DND-41 (cell line): ENCODE results near the gene INTS7.

ENCODE experiments used
- ATAC-seq: fragments of 200-7000 bp; cut with Tn5 transposase; 3 replicates; pipeline ENCODE4 v1.9.1; 2021; ENCODE audit warnings: low read depth; ENCODE audit not compliant: insufficient read depth
- DNase-seq: peaks from one replicate; pipeline ENCODE4 v3.0.0-alpha.2; 2020
- H2AFZ ChIP-seq: 2 replicates; pipeline ENCODE4 v1.6.0; 2012; ENCODE audit warnings: low read depth, low read length
- H3K27ac ChIP-seq: 2 replicates; pipeline ENCODE4 v1.5.1; 2012; ENCODE audit warnings: low read length, inconsistent platforms
- H3K27me3 ChIP-seq: fragments of 200-600 bp; sonication (generic); 2 replicates; pipeline ENCODE4 v1.6.0; 2012; ENCODE audit warnings: low read length, mild to moderate bottlenecking, inconsistent platforms; ENCODE audit not compliant: insufficient read depth, poor library complexity
- H3K36me3 ChIP-seq: 2 replicates; pipeline ENCODE4 v1.5.1; 2012; ENCODE audit warnings: low read length, inconsistent platforms; ENCODE audit not compliant: insufficient read depth
- H3K4me1 ChIP-seq: 2 replicates; pipeline ENCODE4 v1.5.1; 2012; ENCODE audit warnings: mild to moderate bottlenecking, low read length; ENCODE audit not compliant: insufficient read depth
- H3K4me2 ChIP-seq: 2 replicates; pipeline ENCODE4 v1.6.0; 2012; ENCODE audit warnings: mild to moderate bottlenecking, moderate library complexity, low read length, inconsistent platforms; ENCODE audit not compliant: insufficient read depth
- H3K4me3 ChIP-seq, 2 experiments: fragments of 200-600 bp in 1 of 2; shearing (Covaris generic) in 1 of 2; 2 replicates each; pipeline ENCODE4 v1.5.1; 2012 to 2016; ENCODE audit warnings: inconsistent platforms in 2 of 2, low read length in 2 of 2, mild to moderate bottlenecking in 2 of 2, low read depth in 1 of 2, moderate library complexity in 1 of 2
- H3K79me2 ChIP-seq: 2 replicates; pipeline ENCODE4 v1.6.0; 2012; ENCODE audit warnings: low read length, inconsistent platforms; ENCODE audit not compliant: insufficient read depth
- H3K9ac ChIP-seq: 2 replicates; pipeline ENCODE4 v1.6.0; 2012; ENCODE audit warnings: low read depth, mild to moderate bottlenecking, inconsistent platforms, low read length, moderate library complexity
- H3K9me3 ChIP-seq: 2 replicates; pipeline ENCODE4 v1.5.1; 2012; ENCODE audit warnings: low read length, moderate library complexity, mild to moderate bottlenecking, inconsistent platforms; ENCODE audit not compliant: insufficient read depth, severe bottlenecking
- H4K20me1 ChIP-seq: 2 replicates; pipeline ENCODE4 v1.6.0; 2012; ENCODE audit warnings: low read length; ENCODE audit not compliant: insufficient read depth
- EZH2 ChIP-seq: IDR thresholded peaks from 3 replicates; pipeline ENCODE4 v1.6.1; 2012; ENCODE audit warnings: borderline replicate concordance, low read depth, mild to moderate bottlenecking, moderate library complexity, low read length, inconsistent platforms; ENCODE audit not compliant: severe bottlenecking
- TF ChIP-seq, protein P1 (sequence below): IDR thresholded peaks from 2 replicates; pipeline ENCODE4 v1.5.1; 2012; ENCODE audit warnings: borderline replicate concordance, low read length, moderate library complexity, mild to moderate bottlenecking; ENCODE audit not compliant: poor library complexity, severe bottlenecking; ENCODE audit errors: extremely low read depth

INTS7 gene

DNA sequence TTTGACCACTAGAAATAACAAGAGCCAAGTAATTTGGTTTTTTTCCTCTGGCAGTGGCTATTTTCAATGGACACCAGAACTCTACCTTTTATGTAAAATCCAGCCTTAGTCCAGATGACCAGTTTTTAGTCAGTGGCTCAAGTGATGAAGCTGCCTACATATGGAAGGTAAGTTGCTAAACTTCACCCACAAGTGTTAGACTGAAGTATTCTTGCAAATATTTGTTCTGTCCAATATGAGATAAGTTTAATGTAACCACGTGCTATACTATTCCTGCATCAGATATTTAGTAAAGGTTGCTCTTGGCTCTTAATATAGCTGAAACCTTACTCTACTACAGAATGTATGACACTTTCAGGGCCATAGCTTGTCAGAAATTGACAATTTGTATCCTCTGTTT, 36.7 kb upstream of the INTS7 start:
- no peaks in the 10 kb centered on the region for H3K27me3 ChIP-seq
- H3K36me3 ChIP-seq, result peaks cover 88% of the 10 kb centered on the region
- H4K20me1 ChIP-seq, result no peaks in the 10 kb centered on the region
- no peaks in the 10 kb centered on the region for H3K4me1 ChIP-seq
- no peak overlapping the region for H3K4me3 ChIP-seq
- H3K79me2 ChIP-seq, result peaks cover 8% of the 10 kb centered on the region
- no peak for ATAC-seq
- H3K4me2 ChIP-seq, result no peak overlapping the region
- H3K27ac ChIP-seq, result no peak overlapping the region
- no peak for DNase-seq
- no peak overlapping the region for H3K9ac ChIP-seq
- H3K9me3 ChIP-seq, result no peaks in the 10 kb centered on the region
- no peak overlapping the region for H2AFZ ChIP-seq
- TF ChIP-seq, protein P1, sequence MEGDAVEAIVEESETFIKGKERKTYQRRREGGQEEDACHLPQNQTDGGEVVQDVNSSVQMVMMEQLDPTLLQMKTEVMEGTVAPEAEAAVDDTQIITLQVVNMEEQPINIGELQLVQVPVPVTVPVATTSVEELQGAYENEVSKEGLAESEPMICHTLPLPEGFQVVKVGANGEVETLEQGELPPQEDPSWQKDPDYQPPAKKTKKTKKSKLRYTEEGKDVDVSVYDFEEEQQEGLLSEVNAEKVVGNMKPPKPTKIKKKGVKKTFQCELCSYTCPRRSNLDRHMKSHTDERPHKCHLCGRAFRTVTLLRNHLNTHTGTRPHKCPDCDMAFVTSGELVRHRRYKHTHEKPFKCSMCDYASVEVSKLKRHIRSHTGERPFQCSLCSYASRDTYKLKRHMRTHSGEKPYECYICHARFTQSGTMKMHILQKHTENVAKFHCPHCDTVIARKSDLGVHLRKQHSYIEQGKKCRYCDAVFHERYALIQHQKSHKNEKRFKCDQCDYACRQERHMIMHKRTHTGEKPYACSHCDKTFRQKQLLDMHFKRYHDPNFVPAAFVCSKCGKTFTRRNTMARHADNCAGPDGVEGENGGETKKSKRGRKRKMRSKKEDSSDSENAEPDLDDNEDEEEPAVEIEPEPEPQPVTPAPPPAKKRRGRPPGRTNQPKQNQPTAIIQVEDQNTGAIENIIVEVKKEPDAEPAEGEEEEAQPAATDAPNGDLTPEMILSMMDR, result no peak
- TF ChIP-seq EZH2, result no peak

DNA sequence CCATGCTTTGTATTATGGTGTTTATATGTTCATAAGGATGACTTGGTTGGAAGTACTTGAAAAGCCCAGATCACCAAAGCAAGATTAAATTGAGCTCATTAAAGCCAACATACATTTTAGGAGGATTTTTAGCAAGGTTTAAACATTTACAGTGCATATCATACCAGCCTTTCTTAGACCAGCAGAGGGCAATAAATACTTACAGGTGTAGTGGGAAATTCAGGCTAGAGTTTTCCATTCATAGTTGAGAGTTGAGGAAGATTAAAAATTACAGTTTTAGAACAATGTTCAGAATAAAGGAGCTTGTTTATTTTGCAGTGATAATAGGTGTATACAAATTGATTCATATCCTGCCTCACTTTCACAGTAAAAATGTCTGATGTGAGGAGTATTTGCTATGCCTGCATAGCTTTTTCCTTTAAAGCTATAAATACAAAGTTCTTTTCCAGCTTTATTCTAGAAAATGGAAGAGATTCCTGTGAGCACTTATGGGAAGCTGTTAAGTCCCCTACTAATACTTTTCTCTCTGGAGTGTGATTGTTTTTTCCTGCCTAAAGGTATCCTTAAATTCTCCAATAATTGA, 35.5 kb upstream of the INTS7 start:
- Histone ChIP-seq H3K4me3 (no peak overlapping the region), H3K79me2 (peaks cover 8% of the 10 kb centered on the region), H3K9ac (no peak overlapping the region), H3K36me3 (peaks cover 91% of the 10 kb centered on the region), H4K20me1 (0 out of 2 replicates have a peak, but pooled peaks cover 3% of the 10 kb centered on the region), H3K27me3 (no peaks in the 10 kb centered on the region), H3K27ac (no peak overlapping the region), H3K4me1 (no peaks in the 10 kb centered on the region), H2AFZ (no peak overlapping the region), H3K4me2 (no peak overlapping the region), H3K9me3 (no peaks in the 10 kb centered on the region)
- DNase-seq (no peak), ATAC-seq (peak; percentile 68)
- TF ChIP-seq, protein P1, result peak; percentile 69
- no peak for TF ChIP-seq EZH2

DNA sequence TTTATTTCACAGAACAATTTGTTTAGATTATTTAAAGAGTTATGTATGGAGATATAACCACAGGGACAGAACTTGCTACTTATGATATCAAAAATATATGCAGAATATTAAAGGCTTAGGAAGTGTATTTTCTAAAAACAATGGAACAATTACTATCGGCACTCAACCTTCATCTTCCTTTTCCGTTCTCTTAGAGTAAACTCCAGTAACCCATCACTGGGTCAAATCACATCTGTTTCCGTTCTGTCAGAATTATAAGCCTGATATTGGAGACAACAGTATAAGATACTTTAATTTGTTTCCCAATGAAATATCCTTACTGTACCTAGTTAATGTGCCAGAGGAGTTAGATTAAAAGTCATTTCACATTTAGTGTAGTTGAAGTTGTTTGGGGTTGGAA, 32.4 kb upstream of the INTS7 start:
- Histone ChIP-seq H4K20me1 (0 out of 2 replicates have a peak, but pooled peaks cover 3% of the 10 kb centered on the region), H3K36me3 (peaks cover 92% of the 10 kb centered on the region), H3K4me2 (no peak overlapping the region), H3K27ac (no peak overlapping the region), H3K4me1 (no peaks in the 10 kb centered on the region), H3K4me3 (no peak overlapping the region), H3K79me2 (0 out of 2 replicates have a peak, but pooled peaks cover 4% of the 10 kb centered on the region), H2AFZ (no peak overlapping the region), H3K27me3 (no peaks in the 10 kb centered on the region), H3K9me3 (no peaks in the 10 kb centered on the region), H3K9ac (no peak overlapping the region)
- TF ChIP-seq, protein P1, result no peak
- no peak for TF ChIP-seq EZH2
- DNase-seq (no peak), ATAC-seq (no peak)
